Hepatic stellate cell (primary cell): ENCODE measurements around the gene INPP5A.

Experiments
- DNase-seq: peaks from one replicate; pipeline ENCODE4 v3.0.0; 2011; ENCODE audit warnings: low spot score

The INPP5A gene

DNA sequence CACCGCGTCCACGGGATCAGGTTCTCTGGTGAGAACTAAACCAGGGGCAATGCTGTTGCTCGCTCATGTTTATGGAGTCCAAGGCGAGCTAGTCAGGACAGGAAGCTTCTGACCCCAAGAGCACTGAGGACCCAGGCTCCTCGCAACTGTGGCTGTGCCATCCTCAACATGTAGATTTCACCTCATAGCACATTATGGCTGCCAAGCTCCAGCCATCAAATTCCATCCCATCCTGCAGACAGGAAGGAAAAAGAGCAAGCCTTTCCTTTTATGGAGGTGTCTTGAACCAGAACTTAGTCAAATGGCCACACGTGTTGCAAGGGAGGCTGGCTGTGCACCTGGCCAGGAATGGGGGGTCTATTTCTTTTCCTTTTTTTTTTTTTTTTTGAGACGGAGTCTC, 264.5 kb downstream of the INPP5A start:
- DNase-seq = no peak

DNA sequence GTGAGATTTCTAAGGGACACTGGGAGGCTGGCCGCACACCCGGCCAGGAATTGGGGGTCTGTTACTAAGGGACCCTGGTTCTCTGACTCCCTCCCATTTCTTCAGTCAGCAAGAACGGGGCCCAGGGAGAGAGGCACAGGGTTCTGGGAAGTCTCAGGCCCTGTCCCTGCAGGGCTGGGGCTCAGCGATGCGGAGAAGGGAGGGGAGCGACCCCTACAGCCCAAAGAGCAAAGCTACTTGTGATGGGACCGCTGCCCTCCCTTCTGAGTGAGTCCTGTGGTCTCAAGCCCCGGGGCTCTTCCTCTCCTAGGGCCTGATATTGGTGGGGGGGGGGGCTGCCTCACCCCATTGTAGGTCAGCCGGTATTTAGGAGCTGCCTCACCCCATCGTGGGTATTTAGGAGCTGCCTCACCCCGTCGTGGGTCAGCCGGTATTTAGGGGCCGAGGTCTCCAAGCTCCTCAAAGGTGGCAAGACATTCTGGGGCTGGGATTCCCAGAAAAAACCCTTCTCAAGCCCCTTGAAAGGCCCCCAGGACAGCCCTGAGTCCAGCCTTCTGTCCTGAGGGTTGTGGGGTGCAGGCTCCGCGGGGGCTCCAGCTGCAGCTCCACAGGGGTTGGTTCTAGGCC, 265.2 kb downstream of the INPP5A start:
- no peak for DNase-seq

DNA sequence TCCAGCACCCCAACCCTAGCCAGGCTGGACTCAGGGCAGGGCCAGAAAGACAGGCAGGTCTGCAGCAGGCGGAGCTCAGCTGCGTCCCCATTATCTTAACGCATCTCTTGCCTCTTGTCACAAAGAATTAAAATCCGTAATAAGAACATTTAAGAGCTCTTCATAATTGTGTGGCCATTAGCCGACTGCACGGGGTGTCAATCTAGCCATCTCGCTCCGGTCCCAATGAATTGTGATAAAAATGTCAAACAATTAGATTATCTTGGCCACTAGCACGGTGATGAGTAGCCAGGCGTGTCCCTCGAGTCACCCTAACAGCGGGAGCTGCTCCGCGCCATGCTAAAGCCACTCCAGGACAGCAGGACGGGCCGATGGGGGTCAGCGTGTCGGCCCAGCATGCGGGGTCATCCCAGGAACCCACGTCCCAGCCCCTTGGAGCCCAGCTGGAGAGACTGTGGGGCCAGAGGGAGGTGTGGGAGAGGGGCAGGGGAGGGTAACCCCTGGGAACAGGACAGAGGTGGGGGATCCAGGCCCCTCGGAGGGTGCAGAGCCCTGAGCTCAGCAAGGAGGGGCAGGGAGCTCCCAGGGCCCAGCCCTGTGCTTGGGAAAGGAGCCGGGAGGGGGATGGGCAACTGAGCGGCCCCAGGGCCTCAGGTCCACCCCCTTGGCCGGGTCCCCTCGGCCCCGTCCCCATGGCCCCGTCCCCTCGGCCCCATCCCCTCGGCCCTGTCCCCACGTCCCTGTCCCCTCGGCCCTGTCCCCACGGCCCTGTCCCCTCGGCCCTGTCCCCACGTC, 266.0 kb downstream of the INPP5A start:
- DNase-seq = no peak

DNA sequence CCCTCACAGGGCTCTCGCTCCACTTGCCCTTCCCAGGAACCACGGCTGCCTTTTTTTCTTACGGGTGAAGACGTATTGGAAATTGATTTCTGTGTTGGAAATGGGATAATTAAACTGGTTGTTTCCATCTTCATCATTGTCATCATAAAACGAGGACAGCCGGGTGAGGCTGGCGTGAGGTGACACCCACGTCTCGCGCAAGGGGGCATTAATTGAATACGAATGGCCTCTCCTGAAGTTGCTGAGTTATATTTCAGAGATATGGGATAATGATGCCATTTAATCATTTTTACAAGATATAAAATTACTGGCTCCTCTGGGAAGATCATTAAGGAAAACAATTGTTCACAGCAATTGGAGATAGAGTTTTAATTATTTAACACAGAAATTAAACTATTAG, 266.7 kb downstream of the INPP5A start:
- DNase-seq = no peak

DNA sequence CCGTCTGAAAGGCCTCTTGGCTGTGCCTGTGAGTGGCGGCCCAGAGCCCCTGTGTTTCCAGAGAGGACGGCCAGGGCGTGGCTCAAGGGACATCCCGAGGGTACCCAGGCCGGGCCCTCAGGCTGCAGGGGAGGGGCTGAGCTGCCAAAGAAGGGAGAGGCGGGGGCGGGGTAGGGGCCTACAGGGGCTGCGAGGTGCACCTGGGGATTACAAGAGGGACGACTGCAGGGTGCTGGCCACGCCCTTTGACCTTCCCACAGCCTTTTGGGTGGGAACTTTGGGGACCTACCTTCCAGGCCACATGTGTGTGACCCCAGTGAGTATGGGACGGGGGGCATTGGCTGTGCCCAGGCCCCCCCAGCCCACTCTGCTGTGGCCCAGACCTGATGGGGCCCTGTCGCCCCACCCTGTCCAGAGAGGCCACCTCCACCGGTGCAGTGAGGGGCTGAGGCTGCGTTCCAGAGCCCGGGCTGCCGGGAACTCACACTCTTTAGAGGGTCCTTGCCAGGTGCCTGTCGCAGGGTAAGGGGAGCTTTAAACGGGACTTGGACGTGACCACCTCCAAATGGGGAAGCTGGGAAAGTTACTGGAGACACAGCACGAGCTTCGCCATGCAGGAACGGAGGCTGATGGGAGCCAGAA, 267.3 kb downstream of the INPP5A start:
- DNase-seq = no peak

DNA sequence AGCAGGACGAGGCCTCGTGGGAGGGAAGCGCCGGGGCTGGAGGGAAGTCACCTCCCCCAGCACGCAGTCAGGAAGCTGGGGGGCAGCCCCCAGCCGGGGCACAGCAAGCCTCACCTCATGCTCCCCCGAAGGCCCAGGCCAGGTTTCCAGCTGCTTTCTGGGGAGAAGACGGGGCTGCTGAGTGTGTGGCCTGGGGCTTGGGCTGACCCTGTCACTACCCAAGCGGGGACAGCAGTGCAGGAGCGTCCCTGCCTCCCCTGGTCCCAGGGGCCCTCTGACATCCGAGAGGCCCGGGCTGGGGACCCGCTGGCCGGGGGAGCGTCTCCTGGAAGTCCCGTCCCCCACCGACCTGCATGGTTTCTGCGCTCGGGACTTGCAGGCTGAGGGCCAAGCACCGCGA, 268.0 kb downstream of the INPP5A start:
- DNase-seq = no peak

DNA sequence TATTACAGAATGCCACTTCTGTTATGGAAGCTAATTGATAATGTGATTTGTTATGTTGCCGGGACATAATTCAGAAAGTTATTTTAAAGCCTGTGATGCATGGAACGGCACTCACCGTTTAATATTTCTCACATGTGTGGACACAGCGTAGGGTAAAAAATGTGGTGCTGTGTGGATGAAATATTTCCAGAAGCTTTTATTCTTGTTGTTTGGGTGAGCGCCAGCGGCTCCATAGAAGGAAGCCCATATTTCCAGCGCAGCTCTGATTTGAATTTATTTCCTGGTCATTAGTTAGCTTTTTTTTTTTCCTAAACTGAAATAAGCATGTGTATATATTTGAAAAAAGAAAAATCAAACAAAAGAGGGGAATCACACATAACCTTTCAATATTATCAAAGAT, 268.5 kb downstream of the INPP5A start:
- no peak for DNase-seq

DNA sequence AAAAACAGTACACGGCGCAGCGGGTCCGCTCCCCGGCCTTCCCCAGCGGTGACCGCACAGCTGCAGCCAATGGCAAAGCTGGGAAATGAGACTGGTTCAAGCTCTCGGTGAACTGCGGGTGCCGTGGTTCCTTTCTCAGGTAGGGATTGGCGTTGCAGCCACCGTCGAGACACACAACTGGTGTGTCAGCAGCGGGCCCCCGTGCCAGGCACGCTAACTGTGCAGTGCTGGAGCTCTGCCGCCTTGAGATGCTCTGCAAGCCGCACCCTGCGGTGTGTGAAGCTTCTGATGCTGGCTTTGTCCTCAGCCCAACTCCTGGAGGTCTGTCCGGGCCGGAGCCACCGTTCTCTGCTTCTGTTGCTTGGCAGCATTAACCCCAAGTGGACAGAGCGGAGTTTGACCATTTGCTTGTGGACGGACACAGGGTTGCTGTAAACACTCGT, 269.0 kb downstream of the INPP5A start:
- DNase-seq = no peak

DNA sequence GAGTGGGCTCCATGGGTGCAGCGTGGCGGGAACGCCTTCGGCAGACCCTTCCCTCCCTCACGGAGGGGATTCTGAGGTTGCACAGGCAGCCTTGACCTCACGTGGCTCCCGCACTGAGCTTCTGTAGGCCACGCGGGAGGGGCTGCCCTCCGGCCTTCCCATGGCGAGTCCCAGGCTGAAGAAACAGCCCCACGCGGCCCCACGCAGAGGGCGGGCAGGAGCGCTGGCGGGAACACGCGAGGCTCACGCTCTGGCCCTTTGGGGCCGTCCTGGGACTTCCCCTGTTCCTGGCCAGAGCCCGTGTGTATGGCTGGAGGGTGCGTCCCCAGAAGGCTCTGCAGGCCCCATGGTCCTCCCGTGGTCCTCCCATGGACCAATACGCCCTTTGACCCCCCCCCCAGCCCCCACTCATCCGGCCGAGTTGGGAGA, 270.0 kb downstream of the INPP5A start:
- no peak for DNase-seq

DNA sequence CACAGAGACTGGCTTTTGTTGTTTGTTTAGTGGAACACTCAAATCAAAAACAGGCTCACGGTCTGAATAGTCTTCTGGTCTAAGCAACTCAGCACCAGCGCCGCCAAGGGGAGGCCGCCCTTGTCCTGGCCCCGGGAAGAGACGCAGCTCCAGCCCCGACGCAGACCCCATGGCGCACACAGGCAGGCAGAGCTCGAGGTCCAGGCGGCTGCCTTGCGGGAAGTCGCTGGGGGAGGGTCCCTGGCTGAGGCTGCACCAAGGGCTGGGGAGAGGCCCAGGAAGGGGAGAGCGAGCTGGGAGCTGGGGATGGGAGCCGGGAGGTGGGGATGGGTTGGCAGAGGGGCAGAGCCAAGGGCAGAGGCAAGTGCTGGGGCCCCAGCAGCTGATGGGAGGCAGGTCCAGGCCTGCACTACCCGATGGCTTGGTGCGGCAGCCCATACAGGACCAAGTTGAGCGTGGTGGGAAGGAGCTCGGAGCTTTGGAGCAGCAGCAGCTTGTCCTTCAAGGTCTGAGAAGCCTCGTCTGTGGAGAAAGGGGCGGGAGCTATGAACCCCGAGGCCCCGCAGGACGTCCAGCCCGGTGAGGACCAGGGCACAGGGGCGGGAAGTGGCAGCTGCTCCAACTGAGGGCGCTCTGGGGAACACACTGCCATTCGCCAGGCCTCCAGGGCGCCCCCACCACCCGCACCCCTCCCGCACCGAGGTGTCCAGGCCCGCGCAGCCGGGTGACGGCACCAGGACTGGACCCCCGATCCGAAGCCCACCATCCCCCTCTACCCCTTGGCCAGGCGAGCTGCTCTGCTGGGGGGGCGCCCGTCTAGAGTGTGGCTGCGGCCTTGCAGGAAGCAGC, 271.0 kb downstream of the INPP5A start:
- DNase-seq = no peak

DNA sequence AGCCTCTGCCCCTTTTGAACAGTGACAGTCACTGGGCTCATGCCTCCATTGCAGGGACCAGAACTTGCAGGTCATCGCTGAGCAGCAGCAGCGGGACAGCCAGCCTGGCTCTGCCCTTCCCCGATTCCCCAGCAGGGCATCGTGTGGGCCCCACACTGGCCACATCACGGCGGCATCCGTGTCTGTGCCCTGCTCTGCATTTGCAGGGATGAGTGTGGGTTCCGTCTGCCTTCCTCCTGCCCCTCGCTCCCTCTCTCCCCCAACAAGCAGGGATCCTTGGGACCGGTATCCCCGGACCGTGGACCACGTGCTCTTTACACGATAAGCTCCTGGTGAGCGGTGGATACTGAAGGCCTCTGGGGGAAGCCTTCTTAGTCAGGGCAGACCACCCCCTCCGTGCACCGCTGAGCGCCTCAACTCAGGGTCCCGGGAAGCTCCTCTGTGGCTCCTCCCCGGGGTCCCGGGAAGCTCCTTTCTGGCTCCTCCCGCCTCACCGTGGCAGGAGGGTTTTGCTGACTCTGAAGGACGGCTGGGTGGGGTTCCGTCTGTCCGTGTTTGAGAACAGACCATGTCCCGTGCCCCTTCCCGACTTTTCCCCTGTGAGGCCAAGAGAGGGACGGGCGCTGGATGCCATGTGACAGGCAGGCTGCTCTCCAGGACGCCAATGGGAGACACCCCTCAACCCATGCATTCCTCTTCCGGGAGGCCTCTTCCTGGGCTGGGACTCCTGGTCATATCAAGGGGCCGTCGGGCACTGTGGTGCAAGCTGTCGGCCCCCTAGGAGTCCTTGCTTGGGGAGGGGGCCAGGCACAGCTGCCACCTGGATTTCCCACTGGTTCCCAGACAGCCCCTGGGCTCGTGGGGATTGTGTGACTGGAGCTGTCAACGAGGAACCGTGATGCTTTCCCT, 271.9 kb downstream of the INPP5A start:
- no peak for DNase-seq

DNA sequence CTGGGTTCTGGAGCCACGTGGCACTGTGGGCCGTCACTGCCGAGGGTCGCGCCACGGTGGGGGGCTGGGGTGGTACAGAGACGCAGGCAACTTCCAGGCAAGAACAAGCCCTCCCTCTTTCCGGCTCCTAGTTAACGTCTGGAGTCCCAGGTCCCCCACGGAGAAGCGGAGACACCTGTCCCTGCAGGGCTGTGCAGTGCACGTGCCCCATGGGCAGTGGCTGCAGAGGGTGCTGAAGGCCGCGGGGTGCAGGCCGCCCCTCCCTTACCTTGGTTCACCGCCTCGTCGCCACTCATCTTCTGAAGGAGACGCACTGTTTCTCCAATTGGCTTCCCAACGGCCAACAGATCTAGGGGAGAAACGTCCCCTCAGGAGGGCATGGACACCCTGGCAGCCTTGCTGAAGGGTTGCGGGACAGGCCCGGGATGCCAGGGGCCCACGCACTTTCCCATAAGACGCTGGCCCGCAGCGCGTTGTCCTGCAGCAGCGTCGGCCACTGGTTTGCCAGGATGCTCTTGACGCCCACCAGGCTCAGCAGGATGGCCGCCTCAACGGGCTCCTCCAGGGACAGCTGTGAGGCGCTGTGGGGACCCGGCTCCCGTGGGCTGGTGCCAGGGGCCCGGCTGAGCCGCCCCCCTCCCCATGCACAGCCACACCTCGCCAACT, 272.7 kb downstream of the INPP5A start:
- DNase-seq = no peak

DNA sequence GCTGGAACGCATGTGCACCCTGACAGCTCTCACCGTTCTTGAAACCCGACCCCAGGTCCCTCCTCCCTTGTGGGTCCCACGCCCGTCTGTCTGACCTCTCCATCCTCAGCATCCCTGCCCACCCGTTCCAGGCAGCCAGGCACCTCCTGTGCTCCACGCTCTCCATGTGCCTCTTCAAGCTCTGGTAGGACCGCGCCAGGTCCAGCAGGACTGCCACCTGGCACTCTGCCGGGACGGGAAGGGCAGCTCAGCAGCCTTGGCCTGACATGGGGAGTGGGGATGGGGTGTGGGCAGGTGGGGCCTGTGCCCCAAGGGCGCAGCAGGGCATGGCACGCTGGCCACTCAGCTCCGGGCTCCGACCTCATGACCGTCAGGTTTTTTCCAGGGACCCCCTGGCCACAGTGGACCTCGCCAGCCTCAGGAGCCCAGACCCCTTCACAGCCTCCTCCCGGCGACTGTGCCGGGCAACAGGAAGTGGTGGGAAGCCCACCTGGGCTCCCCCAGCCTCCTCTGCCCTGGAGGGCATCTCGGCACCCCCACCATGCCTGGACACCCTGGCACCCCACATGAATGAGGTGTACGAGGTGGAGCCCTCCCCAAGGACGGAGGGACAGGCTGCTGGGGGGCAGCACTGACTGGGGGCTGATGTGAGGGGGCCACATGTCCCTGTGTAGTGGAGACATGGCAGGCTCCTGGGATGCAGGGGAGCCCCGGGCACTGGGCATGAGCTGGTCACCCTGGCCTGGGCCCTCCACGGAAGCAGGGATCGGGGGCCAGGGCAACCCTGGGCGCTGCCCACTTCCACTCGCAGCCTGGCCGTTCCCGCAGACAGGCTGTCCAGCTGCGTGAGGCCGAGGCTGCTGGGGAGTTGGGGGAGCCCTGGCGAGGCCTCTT, 273.5 kb downstream of the INPP5A start:
- DNase-seq = no peak

DNA sequence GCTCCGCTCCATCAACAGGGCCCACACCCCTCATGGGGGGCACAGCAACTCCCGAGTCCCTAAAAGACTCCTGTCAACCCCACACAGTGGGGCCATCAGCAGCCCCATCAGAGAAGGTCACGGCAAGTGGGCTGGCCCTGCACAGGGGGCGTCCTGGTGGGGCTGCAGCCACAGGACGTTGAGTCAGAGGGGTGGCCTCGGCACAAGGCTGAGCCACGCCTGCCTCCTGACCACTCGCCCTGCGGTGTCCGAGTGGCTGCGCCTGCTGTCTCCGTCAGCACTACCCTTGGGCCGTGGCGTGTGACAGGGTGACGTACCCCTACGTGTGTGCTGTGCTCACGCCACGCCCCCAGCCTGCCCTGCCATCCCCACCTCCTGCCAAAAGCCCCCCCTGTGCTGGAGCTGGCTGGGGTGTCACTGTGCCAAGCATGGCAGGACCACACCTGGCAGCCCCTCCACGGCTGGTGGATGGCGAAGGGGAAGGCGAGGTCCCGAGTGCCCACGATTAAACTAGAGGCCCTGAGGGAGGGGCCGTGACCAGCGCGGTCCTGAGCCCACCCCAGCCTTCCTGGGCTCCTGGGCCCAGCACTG, 274.4 kb downstream of the INPP5A start:
- DNase-seq = no peak

DNA sequence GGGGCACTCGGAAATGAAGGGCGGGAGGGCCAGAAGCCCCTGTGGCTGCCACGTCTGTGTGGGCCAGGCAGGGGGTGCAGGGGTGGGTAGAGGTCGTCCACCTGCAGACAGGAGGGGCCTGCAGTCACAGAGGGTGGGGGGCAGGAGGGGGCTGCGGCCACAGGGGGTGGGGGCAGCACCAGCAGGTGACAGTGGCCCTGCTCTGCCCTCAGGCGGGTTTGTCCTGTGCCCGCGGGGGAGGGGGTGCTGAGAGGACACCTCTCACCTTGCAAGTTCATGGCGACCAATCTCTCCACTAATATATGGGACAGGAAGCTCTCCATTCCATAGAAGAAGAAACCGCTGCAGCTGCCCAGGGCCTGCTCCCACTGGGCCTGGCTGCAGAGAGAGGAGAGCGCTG, 274.9 kb downstream of the INPP5A start:
- DNase-seq = no peak

DNA sequence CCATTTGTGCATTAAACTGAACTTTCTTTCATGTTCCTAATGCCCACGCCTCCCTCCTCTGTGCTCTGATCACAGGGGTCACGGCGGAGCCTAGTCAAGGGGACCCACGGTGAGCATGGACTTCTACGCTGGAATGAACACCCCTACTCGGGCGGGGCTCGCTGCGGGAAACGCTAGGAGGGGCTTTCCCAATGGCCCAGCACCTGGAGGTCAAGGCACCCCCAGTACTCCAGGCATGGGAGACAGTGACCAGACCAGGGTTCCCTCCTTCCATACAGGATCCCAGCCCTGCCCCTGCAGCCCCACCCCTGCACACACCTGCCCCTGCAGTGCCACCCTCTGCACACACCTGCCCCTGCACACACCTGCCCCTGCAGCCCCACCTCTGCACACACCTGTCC, 275.4 kb downstream of the INPP5A start:
- no peak for DNase-seq

DNA sequence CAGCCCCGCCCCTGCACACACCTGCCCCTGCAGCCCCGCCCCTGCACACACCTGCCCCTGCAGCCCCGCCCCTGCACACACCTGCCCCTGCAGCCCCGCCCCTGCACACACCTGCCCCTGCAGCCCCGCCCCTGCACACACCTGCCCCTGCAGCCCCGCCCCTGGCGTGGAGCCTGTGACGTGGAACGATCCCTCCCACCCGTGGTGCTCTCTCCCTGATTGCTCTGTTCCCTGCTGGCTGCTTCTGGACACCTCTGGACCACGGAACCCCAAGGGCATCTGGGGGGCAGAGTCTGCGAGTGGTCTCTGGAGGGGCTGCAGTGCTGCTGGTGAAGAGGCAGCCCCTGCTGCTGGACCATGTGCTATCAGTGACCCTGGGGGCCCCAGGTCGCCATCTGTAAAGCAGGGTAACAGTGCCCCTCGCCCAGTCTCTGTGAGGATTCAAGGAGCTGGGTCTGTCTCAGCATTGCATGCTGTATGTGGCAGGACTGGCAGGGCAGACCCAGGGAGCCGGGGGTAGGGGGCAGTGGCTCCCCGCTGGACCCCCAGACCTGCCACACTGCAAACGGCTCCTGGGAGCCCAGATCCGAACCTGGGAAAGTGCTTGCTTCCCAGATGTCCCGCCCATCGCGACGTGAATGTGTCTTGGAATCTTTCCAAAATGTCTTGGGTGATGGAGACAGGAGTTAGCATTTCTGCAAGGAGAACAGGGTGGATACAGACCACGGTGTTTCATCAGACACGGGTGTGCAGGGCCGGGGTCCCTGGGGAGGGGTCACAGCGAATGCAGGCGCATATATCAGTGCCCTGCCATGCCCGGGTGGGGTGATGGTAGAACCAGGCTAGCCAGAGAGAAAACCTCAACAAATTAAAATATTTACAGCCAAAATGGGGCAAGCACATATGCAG, 276.2 kb downstream of the INPP5A start:
- no peak for DNase-seq

DNA sequence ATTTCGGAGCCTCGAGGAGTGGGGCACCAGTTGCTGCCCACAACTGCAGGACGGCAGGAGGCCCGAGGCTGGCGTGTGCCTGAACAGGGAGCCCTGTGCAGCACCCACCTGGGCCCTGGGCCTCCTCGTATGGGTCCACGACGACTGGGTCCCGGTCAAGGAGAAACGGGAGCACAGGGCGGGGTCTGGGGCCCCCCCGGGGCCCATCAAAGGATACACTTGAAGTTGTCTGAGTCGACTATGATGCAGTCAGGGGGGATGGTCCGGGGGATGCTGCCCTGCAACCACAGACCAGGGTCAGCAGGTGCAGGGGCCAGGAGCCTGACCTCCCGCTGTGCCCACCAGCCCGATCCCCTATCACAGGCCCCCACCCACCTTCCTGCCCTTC, 276.9 kb downstream of the INPP5A start:
- DNase-seq = no peak
